Fibroblast of lung (primary cell): Measurements from ENCODE around the gene MPHOSPH10. TPM values are rescaled to one million over a fixed set of nuclear protein-coding genes. Genes with fewer than 3 reads are reported as not detected.
"Not testable (repeated sequence)": the region's sequence is repeated elsewhere in the genome, so short reads cannot be mapped to it uniquely, and the experiment has no call there.

ENCODE experiments used
- DNase-seq, 2 donors: peaks; one replicate each; pipeline versions ENCODE4 v3.0.0 to v3.0.0-alpha.2; 2010; ENCODE audit warnings: low read depth in 2 of 2
- H2AFZ ChIP-seq: 2 replicates; pipeline ENCODE4 v1.5.1; 2012; ENCODE audit warnings: low read length, control low read depth, inconsistent platforms
- H3K27ac ChIP-seq: 2 replicates; pipeline ENCODE4 v1.5.1; 2011; ENCODE audit warnings: low read length, control low read depth; ENCODE audit not compliant: insufficient read depth
- H3K27me3 ChIP-seq: 2 replicates; pipeline ENCODE4 v1.5.1; 2011; ENCODE audit warnings: mild to moderate bottlenecking, low read length; ENCODE audit not compliant: control insufficient read depth, insufficient read depth
- H3K36me3 ChIP-seq: 2 replicates; pipeline ENCODE4 v1.5.1; 2011; ENCODE audit warnings: low read length; ENCODE audit not compliant: control insufficient read depth, insufficient read depth
- H3K4me1 ChIP-seq: 2 replicates; pipeline ENCODE4 v1.5.1; 2011; ENCODE audit warnings: low read length; ENCODE audit not compliant: control insufficient read depth, insufficient read depth; ENCODE audit errors: extremely low read depth
- H3K4me2 ChIP-seq: 2 replicates; pipeline ENCODE4 v1.5.1; 2011; ENCODE audit warnings: low read length, control low read depth; ENCODE audit not compliant: insufficient read depth; ENCODE audit errors: extremely low read depth
- H3K4me3 ChIP-seq, 4 experiments: fragments of 200-600 bp in 1 of 4; sonication (generic) in 1 of 4; replicated peaks in 1 of 4; 2 replicates each; pipeline ENCODE4 v1.5.1; 2011 to 2016; ENCODE audit warnings: low read length in 4 of 4, low read depth in 3 of 4, mild to moderate bottlenecking in 3 of 4, control low read depth in 2 of 4, inconsistent platforms in 1 of 4, mixed read lengths in 1 of 4; ENCODE audit not compliant: insufficient read depth in 1 of 4; ENCODE audit errors: control extremely low read depth in 1 of 4
- H3K79me2 ChIP-seq: 2 replicates; pipeline ENCODE4 v1.5.1; 2012; ENCODE audit warnings: mild to moderate bottlenecking, low read length, inconsistent platforms; ENCODE audit not compliant: control insufficient read depth, insufficient read depth
- H3K9ac ChIP-seq: 2 replicates; pipeline ENCODE4 v1.5.1; 2011; ENCODE audit warnings: mild to moderate bottlenecking, low read length, control low read depth; ENCODE audit not compliant: insufficient read depth
- H3K9me3 ChIP-seq: 2 replicates; pipeline ENCODE4 v1.5.1; 2012; ENCODE audit warnings: low read depth, low read length; ENCODE audit not compliant: control insufficient read depth, insufficient read depth
- H4K20me1 ChIP-seq: 2 replicates; pipeline ENCODE4 v1.5.1; 2011; ENCODE audit warnings: low read length; ENCODE audit not compliant: control insufficient read depth, insufficient read depth; ENCODE audit errors: extremely low read depth
- EZH2 ChIP-seq: IDR thresholded peaks from 2 replicates; pipeline ENCODE4 v1.5.1; 2012; ENCODE audit warnings: low read length, control low read depth, mild to moderate bottlenecking; ENCODE audit errors: missing control alignments
- polyA plus RNA-seq, 2 donors: library from polyadenylated mRNA; depleted of rRNA in 1 of 2; stranded (reverse) in 1 of 2; unstranded in 1 of 2; fragments of >200 nt; gene quantifications; 2 replicates each; pipeline ENCODE4 v1.2.1, GENCODE V29; 2011 to 2012; ENCODE audit warnings: missing spikeins in 1 of 2
- total RNA-seq: library from RNA; depleted of rRNA; stranded (reverse); fragments of >200 nt; gene quantifications from 2 replicates; pipeline ENCODE4 v1.2.1, GENCODE V29; 2014
- TF ChIP-seq, protein P1 (sequence below), 2 donors: IDR thresholded peaks in 1 of 2; conservative IDR thresholded peaks in 1 of 2; 1 replicate in 1 of 2; 2 replicates in 1 of 2; pipeline ENCODE4 v1.5.1; 2011 to 2012; ENCODE audit warnings: low read length in 2 of 2, control low read depth in 1 of 2, inconsistent platforms in 1 of 2, low read depth in 1 of 2, mild to moderate bottlenecking in 1 of 2

The MPHOSPH10 gene
- total and polyA plus RNA-seq, 2 donors (not counting 1 experiment from before 2014, with no cell fraction given), result 14.7 to 26.2 TPM

- peak in 1 of 2 donors; percentile 64 for DNase-seq
- H3K79me2 ChIP-seq, result peaks cover 40% of the 10 kb centered on the region
- peak overlapping the region; percentile 89 for H3K9ac ChIP-seq
- H2AFZ ChIP-seq, result peak overlapping the region; percentile 90
- H3K27ac ChIP-seq, result peak overlapping the region; percentile 87
- H3K27me3 ChIP-seq, result no peaks in the 10 kb centered on the region
- H3K4me2 ChIP-seq, result peak overlapping the region; percentile 89
- H4K20me1 ChIP-seq, result no peaks in the 10 kb centered on the region
- H3K36me3 ChIP-seq, result peaks cover 2% of the 10 kb centered on the region
- H3K9me3 ChIP-seq, result no peaks in the 10 kb centered on the region
- H3K4me1 ChIP-seq, result peaks cover 5% of the 10 kb centered on the region
- TF ChIP-seq, protein P1, sequence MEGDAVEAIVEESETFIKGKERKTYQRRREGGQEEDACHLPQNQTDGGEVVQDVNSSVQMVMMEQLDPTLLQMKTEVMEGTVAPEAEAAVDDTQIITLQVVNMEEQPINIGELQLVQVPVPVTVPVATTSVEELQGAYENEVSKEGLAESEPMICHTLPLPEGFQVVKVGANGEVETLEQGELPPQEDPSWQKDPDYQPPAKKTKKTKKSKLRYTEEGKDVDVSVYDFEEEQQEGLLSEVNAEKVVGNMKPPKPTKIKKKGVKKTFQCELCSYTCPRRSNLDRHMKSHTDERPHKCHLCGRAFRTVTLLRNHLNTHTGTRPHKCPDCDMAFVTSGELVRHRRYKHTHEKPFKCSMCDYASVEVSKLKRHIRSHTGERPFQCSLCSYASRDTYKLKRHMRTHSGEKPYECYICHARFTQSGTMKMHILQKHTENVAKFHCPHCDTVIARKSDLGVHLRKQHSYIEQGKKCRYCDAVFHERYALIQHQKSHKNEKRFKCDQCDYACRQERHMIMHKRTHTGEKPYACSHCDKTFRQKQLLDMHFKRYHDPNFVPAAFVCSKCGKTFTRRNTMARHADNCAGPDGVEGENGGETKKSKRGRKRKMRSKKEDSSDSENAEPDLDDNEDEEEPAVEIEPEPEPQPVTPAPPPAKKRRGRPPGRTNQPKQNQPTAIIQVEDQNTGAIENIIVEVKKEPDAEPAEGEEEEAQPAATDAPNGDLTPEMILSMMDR (conservative IDR thresholded peaks at IDR 0.05 in 1 of 2, IDR thresholded peaks at IDR 0.05 in 1 of 2; ENCODE audit: low read depth in 1 of 2, low read length in 2 of 2), result no peak
- no peak for TF ChIP-seq EZH2
- peak overlapping the region; percentile 54 to 99 (median 82) for H3K4me3 ChIP-seq
Measured at GRCh38 chr2:71129902-71130151, 607 bp upstream of the MPHOSPH10 start.

DNA sequence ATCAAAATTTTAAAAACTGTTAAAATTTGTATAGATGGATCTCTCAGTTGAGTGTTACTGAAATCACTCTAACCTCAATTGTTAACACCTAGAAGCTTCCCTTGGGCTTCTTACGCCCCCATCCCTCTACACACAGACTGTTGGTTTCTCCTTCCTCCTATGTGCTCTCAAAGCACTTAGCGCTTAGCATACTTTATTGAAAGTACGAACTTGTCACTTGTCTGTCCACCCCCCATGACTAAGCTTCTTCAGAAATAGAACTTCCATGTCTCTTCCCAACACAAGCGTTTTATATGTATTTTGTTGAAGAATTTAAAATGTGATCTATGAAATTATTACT lies 441 bp downstream of the MPHOSPH10 start:
- Histone ChIP-seq H4K20me1 (no peaks in the 10 kb centered on the region), H3K27ac (peak overlapping the region; percentile 87), H3K36me3 (peaks cover 2% of the 10 kb centered on the region), H3K4me1 (peaks cover 5% of the 10 kb centered on the region), H3K79me2 (peaks cover 37% of the 10 kb centered on the region), H3K9me3 (no peaks in the 10 kb centered on the region), H3K27me3 (no peaks in the 10 kb centered on the region), H2AFZ (peak overlapping the region; percentile 95), H3K4me2 (peak overlapping the region; percentile 100), H3K9ac (peak overlapping the region; percentile 89), H3K4me3 (peak overlapping the region; percentile 54 to 99 (median 82))
- peak in 1 of 2 donors; percentile 39 for DNase-seq
- TF ChIP-seq EZH2, result no peak
- TF ChIP-seq, protein P1 (conservative IDR thresholded peaks at IDR 0.05 in 1 of 2, IDR thresholded peaks at IDR 0.05 in 1 of 2; ENCODE audit: low read depth in 1 of 2, low read length in 2 of 2), result no peak

GRCh38 chr2:71131387-71132166 lies 1.1 kb downstream of the MPHOSPH10 start:
- not testable (repeated sequence) for H3K36me3 ChIP-seq, H3K9me3 ChIP-seq, H2AFZ ChIP-seq, H3K9ac ChIP-seq, H3K27me3 ChIP-seq, DNase-seq, H4K20me1 ChIP-seq, H3K4me1 ChIP-seq
- Histone ChIP-seq H3K79me2 (peaks cover 37% of the 10 kb centered on the region), H3K4me2 (peak overlapping the region; percentile 100), H3K27ac (peak overlapping the region; percentile 87), H3K4me3 (peak overlapping the region; percentile 54 to 99 (median 82))
